ENCODE measurements around the gene NKAIN4.
"Not testable (repeated sequence)": the region's sequence is repeated elsewhere in the genome, so short reads cannot be mapped to it uniquely, and the experiment has no call there.

NKAIN4 gene

DNA sequence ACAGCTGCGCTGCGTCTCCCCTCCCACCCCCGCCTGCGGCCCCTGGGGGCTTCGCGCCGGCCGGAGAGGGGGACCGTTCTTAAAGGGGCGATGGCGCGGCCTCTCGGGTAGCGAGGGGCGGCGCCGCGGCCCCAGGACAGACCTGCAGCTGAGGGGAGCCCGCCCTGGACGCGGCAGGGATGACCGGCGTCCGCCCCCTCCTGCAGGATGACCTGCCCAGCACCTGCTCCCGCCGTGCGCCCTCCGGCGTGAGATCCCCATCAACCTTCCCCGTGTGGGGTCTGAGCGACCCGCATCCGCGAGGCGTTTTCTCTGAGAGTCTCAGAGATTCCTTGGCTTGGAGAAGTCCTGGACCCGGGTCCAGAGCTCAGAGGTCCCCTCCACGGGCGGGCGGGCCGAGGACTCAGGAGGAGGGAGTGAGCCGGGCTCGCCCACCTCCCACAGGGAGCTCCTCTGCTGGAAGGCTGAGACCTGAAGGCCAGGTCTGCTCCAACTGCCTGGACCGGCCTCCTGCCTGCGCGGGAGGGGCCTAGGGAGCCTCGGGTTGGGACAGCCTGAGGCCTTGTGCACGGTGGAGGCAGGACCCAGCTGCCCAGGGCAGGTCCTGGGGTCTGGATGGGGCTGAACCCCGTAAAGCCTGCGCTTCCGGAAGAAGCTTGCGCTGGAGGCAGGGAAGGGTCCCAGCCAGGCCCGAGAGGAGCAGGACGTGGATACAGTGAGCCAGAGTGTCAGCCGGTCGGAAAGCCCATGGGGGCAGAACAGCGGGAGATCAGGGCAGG, 532 bp upstream of the NKAIN4 start:
- no peak for DNase-seq

DNA sequence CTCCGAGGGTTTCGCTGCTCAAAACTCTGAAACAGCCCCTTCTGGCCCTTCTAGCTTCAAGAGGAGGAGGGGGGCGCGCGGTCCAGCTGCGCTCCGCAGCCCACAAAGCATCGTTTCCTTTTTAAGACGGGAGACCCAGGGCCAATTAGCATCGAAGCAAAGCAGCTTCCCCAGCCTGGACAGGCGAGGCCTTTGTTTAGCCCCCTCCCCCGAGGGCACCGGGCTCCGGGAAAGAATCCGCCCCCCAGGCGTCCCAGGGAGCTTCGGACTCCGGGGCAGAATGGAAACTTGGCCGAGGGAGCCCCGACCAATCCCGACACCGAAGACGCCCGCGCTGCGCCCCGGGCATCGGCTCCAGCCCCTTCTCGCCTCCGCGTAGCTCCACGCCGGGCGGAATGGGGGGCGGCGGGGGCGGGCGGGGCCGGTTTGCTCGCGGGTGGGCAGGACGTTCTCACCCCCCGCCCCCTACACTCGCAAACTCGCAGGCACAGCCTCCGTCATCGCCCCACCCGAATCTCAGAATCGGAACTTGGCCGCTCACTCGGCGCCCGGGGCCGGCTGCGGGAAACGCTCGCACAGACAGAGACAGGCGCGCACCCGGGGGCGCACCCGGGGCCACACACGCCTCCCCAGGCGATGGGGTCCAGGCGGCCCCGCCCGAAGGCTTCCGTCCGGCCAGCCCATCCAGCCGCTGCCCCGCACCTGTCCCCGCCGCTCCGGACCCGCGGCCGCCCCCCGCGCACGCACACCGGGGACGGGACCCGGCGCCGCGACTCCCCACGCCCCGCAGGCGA, 628 bp downstream of the NKAIN4 start:
- DNase-seq: no peak

DNA sequence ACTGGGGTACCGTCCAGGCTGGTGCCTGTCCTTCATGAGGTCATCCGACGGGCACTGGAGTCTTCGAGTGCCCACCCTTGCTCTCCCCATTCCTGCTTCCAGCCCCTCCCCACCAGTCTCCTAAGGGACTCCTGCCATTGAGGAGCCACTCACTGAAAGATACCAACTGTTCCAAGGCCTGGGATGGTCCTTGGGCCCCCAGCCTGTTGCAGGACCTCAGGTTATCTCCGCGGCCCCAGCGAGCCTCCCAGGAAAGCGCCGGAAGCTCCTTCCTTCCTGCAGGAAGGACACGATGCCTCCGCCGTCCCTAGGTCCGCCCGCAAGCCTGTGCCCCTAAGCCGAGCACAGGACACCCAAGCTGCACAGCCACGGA, 1.2 kb downstream of the NKAIN4 start:
- no peak for DNase-seq

DNA sequence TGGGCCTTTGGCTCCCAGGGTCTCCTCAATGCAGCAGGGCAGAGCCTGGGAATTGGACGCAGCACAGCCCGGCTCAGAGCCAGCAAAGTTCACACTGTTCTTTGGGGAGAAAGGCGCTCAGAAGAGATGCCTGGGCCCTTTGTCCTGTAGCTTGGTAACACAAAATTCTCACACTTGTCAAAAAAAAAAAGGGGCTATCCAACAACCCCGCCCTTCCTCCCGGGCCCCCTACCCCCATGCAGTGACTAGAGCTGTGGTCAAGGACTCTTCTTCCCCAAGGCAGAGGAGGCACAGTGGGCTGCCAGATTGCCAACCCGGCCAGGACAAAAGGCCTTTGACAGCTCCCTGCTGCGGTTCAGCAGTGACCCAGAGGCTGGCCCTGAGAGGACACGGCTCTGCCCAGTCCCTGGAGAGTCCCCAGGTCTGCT, 2.0 kb downstream of the NKAIN4 start:
- no peak for DNase-seq

DNA sequence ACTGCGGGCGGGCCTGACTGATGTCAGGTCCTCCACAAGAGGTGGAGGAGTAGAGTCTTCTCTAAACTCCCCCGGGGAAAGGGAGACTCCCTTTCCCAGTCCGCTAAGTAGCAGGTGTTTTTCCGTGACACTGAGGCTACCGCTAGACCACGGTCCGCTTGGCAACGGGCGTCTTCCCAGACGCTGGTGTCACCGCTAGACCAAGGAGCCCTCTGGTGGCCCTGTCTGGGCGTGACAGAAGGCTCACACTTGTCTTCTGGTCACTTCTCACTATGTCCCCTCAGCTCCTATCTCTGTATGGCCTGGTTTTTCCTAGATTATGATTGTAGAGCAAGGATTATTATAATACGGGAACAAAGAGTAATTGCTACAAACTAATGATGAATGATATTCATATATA, 2.9 kb downstream of the NKAIN4 start:
- DNase-seq: not testable (repeated sequence)

DNA sequence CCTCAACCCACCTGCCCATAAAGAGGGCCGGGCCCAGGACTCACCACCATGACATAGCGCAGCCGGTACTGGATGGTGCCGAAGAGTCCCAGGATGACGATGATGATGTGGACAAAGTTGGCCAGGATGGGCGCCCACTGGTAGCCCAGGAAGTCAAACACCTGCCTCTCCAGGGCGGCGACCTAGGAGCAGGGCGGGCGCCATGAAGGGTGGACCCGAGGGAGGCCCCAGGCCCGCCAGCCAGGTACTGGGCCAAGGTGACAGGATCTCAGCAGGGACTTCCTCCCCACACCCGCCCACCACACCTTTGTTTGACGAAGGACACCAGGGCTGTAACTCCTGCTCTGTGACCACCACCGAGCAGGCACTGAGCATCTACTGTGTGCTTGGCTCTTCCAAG, 4.4 kb downstream of the NKAIN4 start:
- DNase-seq: no peak

DNA sequence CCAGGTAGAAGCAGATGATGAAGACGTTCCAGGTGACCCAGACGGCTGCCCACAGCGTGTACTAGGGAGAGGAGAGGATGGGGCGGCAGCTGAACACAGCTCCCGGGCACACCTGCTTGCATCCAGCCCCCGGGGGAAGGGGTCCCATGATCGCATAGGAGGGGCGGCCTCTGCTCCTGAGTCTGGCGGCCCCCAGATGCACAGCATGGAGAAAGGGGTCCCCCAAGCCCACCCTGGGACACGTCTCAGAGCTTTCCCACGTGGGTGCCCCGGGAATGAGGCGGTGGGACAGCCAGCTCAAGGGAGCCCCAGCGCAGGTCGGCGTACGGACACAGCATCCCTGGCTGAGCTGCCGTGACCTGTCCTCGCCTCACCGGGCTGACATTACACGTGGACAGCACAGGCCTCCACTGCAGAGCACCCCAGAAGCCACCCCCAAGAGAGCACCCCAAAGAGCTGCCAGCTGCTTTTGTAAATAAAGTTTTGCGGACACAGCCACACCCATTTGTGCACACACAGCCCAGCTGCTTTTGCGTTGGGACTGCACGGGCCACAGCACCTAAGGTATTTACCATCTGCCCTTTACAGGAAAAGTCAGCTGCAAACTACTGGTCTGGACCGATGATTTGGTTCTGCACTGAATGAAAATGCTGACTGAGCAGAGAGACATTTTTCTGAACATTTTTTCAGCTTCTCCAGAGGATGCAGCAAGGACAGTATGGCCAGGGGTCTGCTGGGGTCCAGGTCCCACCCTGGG, 5.2 kb downstream of the NKAIN4 start:
- DNase-seq: no peak

DNA sequence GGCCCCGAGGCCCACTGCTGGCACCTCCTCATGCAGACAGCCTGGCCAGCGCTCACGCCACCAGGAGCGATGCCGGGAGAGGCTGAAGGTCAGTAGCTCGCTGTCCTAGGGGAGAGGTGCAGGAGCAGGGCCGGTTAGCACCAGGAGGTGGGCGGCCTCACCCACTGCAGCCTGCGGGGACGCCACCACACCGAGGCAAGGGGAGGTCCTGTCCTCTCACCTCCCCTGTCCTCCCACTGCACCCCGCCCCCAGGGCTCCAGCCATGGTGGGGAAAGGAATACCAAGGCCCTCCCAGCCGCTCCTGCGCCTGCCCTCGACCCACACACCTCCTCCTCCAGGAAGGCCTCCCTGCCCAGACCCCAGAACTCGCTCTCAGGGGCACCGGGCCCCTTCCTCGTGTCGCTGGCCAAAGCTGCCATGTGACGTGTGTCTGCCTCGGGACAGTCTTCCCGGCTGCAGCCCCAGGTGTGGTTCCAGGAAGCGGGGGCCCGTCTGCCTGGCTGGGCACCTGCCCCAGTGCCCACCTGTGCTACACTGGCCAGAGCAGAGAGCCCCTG, 6.5 kb downstream of the NKAIN4 start:
- no peak for DNase-seq

DNA sequence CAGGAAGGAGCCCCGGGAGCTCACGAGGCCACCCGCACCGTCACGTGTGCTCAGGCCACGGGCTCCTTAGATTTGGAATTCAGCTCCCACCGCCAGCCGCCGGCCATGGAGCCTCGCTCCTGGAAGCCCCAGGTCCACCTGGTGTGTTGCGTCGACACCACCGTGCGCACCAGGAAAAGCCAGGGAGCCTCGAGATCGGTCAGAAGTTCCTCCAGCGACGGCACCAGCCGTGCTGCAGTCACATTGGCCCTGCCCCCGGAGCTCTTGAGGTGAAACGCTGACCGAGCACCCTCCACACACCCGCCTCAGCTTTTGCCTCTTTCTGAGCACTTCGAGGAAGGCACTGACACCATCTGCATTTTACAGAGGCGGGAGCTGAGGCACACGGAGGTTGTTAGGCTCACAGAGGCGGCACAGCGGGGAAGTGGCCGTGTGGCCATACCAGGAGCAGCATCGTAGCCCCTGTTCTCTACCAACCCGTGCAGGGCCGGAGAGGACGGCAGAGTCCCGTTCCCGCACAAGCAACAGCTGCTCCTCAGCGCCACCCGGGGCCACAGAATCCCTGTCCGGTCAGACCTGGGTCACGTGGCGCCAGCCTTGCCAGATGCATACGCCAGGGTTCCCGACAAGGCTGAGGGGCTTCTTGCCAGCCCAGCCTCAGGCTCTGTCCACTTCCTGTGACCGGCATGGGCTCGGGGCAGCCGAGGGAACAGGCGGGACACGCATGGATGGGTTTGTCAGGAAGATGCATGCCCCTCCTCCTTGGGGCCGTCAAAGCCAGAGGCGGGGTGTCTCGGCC, 7.6 kb downstream of the NKAIN4 start:
- no peak for DNase-seq

DNA sequence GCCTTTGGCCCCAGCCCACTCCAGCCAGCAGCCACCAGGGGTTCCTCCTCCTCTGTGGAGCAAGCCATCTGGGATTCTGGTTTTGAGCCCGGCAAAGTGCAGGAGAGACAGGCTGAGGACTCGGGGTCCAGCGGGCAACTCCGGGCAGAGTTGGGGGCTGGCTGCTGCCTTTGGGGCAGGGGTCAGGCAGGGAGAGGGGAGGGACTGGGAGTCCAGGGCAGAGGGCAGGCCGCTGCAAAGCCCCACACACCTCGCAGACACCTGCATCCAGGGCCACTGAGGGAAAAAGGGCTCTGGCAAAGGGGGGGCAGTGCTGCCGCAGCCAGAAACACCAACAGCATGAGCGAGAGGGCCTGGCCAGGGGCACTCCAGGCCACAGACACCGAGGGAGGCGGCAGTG, 9.8 kb downstream of the NKAIN4 start:
- DNase-seq: no peak

DNA sequence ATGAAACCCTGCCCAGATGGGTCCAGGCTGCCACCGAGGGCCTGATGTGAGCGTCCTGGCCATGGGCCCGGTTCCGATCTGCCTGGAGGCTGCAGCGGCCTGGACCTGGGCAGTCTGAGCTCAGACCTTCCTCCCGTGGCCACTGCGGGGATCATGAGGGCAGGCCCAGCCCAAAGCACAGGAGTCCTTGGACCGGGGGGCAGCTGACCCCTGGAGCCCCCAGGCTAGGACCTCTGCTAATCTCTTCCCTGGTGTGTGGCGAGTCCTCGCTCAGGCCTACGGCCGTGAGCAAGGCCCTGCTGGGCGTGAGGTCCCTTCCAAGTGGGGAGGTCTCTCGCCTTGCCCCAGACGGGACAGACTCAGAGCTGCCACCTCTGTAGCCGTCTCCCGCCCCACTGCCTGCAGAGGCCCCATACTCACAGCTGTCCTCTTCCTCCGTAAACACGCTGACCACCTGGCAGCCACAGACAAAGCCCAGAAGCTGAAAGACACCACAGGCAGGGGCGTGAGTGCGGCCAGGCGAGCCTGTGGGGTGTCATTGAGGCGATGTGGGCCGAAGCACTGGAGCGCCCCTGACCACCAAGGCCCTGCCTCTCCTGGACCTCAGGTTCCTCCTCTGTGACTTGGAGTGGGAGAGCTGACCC, 10.5 kb downstream of the NKAIN4 start:
- no peak for DNase-seq

DNA sequence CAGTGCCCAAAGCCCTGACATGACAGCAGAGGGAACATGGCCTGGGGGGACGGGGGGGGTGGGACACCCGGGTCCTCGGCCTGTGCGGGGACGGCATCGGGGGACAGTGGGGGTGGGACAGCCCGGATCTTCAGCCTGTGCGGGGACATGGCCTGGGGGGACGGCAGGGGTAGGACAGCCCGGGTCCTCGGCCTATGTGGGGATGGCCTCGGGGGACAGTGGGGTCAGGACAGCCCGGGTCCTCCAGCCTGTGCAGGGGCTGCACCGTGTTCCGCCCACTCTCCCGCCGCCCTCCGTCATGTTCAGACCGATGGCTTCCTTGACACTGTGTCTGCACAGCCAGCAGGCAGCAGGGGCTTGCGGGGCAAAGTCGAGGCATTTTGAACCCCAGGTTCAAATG, 11.5 kb downstream of the NKAIN4 start:
- no peak for DNase-seq

DNA sequence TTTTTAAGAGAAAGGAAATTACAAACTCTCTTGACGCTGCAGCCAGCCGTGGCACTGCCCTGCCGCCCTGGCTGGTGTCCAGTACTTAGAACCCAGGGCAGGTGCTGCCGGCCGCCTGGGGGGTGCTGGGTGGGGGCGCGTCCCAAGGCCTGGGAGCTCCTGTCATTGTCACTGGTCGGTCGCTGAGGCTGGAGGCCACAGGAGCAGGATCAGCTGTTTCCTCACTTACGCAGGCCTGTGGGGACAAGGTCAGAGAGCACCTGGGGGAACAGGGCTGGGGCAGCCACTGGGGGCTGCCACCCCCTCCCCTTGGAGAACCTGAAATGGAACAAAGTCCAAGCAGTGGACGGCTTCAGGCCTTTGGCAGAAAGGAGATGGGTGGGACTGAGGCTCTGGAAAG, 13.0 kb downstream of the NKAIN4 start:
- DNase-seq: no peak

DNA sequence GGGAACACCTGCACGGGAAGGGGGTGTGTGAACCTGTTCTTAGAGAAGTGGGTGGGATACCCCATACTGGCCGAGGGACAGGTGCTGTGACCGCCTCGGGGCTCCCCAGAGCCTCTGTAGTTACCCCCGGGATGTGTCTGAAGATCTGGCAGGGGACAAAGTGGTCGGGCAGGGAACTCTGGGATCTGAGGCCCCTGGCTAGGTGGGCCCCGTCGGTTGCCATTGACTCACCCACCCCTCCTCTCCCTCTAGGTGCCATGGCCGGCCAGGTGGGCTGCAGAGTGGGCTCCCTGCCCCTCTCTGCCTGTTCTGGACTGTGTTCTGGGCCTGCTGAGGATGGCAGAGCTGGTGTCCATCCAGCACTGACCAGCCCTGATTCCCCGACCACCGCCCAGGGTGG, 14.3 kb downstream of the NKAIN4 start:
- DNase-seq: no peak

DNA sequence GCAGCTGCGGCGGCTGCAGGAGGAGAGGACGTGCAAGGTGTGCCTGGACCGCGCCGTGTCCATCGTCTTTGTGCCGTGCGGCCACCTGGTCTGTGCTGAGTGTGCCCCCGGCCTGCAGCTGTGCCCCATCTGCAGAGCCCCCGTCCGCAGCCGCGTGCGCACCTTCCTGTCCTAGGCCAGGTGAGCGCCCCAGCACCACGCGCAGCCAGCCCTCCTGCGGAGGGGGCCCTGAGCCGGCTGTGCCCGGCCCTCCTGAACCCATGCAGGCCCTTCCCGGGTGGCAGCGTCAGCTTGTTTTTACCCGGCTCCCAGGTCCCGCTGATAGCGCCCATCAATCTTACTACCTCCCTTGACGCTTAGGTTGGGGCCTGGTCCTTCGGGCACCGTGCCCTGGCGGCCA, 14.8 kb downstream of the NKAIN4 start:
- no peak for DNase-seq

DNA sequence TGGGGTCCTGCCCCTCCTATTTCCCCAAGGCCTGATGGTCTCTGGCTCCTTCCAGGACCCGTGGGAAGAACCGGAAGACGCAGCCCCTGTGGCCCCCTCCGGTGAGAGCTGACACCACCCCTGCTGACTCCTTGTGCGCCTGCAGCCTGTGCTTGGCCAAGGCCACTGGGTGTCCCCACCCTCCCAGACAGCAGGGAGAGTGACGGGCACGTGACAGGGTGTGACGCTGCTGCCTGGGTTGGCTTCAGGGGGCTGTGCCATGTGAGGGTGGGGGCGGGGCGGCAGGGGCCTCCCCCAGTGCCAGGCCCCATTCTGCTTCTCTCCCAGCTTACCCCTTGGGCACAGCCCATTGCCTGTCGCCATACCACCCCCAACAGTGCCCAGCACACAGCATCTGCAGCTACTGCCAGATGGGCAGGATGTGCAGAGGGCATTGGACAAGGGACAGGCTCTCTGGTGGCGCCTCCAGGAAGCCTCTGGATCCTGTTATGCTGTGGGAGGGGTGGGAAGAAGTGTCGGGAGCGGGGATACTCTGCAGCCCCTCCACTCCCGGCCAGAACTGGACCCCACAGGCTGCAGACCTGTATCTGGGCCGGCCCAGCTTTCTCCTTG, 15.6 kb downstream of the NKAIN4 start:
- DNase-seq: no peak

DNA sequence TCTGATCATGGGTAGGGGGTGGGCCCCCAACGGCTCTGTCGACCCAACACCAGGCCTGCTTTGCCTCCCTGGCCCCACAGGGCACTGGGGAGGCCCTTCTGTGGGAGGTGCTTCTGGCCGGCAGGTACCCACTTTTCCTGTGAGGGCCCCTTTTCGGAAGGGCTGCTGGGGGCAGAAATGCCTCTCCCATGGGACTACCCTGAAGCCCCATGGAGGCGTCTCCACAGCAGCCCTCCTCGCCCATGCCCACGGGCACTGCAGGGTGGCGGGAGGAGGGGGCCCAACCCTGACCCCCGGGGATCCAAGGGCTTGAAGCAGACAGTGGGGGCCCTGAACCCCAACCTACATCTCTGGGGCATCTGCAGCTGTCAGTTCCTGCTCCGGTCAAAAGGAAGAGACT, 16.2 kb downstream of the NKAIN4 start:
- no peak for DNase-seq

DNA sequence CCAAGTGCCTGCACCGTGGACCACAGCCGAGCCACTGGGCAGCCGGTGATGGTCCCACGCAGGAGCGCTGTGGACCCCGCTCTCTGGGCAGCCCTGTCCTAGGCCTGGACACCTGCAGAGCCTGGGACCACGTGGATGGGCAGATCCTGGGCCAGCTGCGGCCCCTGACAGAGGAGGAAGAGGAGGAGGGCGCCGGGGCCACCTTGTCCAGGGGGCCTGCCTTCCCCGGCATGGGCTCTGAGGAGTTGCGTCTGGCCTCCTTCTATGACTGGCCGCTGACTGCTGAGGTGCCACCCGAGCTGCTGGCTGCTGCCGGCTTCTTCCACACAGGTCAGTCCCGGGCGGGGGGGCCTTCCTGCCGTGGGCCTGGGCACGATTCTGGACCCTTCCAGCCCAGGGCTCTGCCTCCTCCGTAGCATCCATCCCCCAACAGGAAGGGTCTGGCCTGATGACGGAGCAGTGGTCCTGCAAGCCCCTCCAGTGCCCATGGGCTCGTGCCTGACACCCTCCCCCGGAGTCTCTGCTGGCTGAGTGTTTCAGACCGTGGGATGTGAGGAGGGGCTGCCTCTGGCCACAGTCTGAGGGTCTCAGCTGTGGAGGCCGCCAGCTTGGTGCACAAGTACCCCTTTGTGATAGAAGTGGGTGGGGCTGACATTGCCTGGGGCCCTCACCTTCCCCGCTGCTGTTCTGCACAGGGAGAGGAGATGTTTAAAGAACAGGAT, 18.0 kb downstream of the NKAIN4 start:
- DNase-seq: no peak

DNA sequence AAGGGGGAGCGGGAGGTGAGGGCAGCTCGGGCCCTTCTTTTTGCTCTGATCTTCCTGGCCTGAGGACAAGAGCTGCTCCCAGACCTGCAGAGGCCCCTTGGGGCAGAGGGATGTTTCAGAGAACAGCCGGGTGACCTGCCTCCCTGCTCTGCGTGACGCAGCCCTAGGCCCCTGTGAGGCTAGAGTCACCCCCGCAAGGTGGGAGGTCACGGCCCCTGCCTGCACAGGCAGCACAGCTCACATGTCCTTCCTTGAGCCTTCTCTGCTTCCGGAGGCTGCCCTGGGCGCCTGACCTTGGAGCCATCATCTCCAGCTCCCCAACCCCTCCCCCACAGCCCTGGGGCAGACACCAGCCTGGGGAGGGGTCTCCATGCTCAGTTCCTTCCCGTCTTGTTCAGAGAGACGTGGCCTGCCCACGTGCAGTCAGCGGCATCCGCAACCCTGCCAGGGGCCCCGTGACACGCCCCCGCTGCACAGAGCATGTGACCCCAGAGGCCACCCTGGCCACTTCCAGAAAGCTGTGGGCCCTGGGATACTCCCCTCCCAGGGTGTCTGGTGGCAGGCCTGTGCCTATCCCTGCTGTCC, 18.8 kb downstream of the NKAIN4 start, which contains the start of gene BIRC7:
Gene BIRC7, plus strand, starts transcription at position 507 of the 585 bp plus-strand sequence. CDS start 192 bp downstream, outside the sequence.
- DNase-seq: no peak

DNA sequence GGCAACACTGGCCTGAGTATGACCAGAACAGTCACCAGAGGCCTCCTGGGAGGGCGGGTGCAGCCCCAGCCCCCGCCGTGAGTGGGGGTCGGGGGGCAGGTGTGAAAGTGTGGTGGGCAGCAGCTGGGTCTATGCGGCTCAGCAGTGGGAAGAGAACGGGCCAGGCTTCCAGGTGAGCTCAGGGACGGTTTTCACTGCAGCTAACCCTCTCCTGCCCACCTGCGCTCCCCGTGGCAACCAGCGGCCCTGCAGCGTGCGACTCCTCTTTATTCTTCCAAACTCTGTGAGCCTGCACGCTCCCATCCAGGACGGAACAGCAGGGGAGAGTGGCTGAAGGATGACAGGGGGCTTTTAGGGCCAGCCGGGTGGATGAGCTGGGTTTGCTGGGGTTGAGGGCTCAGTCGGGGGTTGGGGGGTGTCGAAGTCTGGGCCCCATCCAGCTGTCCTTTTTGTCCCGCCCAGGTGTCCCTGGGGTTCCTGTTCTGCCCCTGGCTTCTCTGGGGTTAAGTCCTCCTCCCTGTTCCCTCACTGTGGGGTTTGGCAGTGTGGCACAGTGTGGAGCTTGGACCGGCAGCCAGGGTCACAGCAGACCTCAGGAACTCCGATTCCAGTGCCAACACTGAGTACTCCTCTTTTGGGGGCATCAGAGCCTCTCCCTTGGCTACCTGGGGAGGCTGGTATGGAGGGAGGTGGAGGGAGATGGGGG, 19.4 kb downstream of the NKAIN4 start:
- no peak for DNase-seq
